ENCODE results near the gene CP. TPM values are rescaled to one million over a fixed set of nuclear protein-coding genes. Genes with fewer than 3 reads are reported as not detected.
"Not testable (repeated sequence)": the region's sequence is repeated elsewhere in the genome, so short reads cannot be mapped to it uniquely, and the experiment has no call there.

Gene CP
- total and polyA plus RNA-seq, 11 donors = 0.68 to 5.5 (median 3.5) TPM

DNA sequence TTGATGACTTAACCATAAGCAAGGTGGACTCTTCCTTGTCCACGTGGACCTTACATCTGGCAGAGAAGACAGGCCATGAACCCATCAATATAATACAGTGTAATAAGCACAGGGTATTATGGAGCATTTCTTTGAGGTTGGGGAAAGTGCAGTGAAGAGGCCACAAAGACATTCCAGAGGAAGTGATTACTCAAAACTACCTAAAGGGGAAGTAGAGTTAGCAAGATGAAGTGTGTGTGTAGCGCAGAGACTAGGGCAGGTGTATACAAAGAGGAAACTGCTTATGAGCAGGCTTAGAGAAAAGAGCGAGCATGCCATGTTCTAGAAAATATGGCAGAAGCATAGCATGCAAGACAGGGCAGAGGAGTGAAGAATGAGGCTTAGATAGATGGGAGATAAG is 17.9 kb downstream of the CP start:
- Histone ChIP-seq H3K4me1 (peaks cover 0 to 8% (median 0%) of the 10 kb centered on the region in 12 donors), H3K27ac (no peak overlapping the region), H3K9me3 (no peaks in the 10 kb centered on the region), H3K36me3 (no peaks in the 10 kb centered on the region), H3K4me3 (no peak overlapping the region), H3K27me3 (no peaks in the 10 kb centered on the region)
- no peak for DNase-seq
- WGBS, 4 donors = 80 to 87% (median 83%) methylated on average over 3 of the region's 3 CpGs
- no peak for TF ChIP-seq POLR2A (IDR thresholded peaks at IDR 0.05)
- TF ChIP-seq, protein P1, sequence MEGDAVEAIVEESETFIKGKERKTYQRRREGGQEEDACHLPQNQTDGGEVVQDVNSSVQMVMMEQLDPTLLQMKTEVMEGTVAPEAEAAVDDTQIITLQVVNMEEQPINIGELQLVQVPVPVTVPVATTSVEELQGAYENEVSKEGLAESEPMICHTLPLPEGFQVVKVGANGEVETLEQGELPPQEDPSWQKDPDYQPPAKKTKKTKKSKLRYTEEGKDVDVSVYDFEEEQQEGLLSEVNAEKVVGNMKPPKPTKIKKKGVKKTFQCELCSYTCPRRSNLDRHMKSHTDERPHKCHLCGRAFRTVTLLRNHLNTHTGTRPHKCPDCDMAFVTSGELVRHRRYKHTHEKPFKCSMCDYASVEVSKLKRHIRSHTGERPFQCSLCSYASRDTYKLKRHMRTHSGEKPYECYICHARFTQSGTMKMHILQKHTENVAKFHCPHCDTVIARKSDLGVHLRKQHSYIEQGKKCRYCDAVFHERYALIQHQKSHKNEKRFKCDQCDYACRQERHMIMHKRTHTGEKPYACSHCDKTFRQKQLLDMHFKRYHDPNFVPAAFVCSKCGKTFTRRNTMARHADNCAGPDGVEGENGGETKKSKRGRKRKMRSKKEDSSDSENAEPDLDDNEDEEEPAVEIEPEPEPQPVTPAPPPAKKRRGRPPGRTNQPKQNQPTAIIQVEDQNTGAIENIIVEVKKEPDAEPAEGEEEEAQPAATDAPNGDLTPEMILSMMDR (IDR thresholded peaks at IDR 0.05) = no peak
- intact Hi-C loops (cut with DNase I) = no loop called here
- ATAC-seq = peak in 1 of 4 donors; percentile 24

DNA sequence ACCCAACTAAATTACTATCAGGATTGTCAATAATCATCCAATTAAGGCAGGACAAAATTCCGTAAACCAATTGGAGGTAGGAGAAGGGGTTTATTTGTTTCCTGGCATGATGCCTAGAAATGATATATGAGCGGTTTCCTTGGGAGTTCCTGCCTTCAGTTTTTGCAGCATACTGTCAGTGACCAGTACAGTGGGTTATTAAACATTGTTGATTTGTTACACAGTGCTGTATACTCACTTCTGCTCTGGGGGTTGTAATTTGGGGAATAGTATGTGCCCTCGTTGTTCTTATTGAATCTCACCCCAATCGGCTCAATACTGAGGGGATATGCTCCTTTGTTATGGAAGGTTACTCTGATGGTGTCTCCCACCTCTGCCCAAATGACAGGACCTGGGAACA is 22.2 kb downstream of the CP start:
- Histone ChIP-seq H3K4me1 (peaks cover 0 to 8% (median 0%) of the 10 kb centered on the region in 12 donors), H3K27ac (no peak overlapping the region), H3K4me3 (no peak overlapping the region), H3K27me3 (no peaks in the 10 kb centered on the region), H3K36me3 (no peaks in the 10 kb centered on the region), H3K9me3 (no peaks in the 10 kb centered on the region)
- 36 to 44% (median 38%) methylated on average over 4 of the region's 4 CpGs for WGBS, 4 donors
- no peak for DNase-seq
- TF ChIP-seq, protein P1 (IDR thresholded peaks at IDR 0.05) = no peak
- TF ChIP-seq POLR2A (IDR thresholded peaks at IDR 0.05) = no peak
- intact Hi-C loops (cut with DNase I) = no loop called here
- no peak for ATAC-seq

DNA sequence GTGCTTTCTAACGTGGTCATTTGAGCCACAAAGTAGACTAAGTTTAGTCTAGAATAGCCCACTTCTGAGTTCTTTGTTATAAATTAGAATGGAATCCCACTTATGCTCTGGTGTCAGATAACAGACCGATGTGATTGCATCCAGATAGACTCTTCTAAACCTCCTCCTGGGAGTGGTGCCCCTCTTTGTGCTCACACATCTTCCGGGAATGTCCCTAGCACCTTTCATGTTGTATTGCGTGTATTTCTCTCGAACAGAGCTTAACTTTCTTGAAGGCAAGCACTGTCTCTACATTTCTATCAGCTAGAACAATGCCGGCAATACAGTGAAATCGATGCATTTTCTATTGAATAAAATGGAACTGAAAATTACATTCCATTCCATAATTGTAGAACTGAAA is 23.0 kb downstream of the CP start:
- TF ChIP-seq POLR2A (IDR thresholded peaks at IDR 0.05) = no peak
- TF ChIP-seq, protein P1 (IDR thresholded peaks at IDR 0.05) = no peak
- Histone ChIP-seq H3K4me1 (peaks cover 0 to 4% (median 0%) of the 10 kb centered on the region in 12 donors), H3K9me3 (no peaks in the 10 kb centered on the region), H3K27ac (no peak overlapping the region), H3K36me3 (no peaks in the 10 kb centered on the region), H3K4me3 (no peak overlapping the region), H3K27me3 (no peaks in the 10 kb centered on the region)
- WGBS, 4 donors = 60 to 73% (median 66%) methylated on average over 7 of the region's 7 CpGs
- intact Hi-C loops (cut with DNase I) = no loop called here
- ATAC-seq = no peak
- no peak for DNase-seq

DNA sequence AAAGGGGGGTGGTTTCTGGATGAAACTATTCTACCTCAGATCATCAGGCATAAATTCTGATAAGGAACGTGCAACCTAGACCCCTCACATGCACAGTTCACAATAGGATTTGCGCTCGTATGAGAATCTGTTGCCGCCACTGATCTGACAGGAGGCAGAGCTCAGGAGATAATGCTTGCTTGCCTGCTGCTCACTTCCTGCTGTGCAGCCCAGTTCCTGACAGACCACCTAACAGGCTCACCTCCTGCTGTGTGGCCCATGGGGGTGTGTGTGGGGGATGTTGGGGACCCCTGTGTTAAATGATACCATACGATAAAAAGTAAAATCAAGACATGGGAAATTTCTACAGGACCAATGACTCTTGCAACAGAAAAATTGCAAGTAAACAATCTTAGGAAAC is 24.0 kb downstream of the CP start:
- TF ChIP-seq POLR2A (IDR thresholded peaks at IDR 0.05) = no peak
- TF ChIP-seq, protein P1 (IDR thresholded peaks at IDR 0.05) = no peak
- DNase-seq (no peak), ATAC-seq (no peak)
- no peaks in the 10 kb centered on the region for H3K9me3 ChIP-seq
- intact Hi-C loops (cut with DNase I) = no loop called here
- peaks cover 0 to 3% (median 0%) of the 10 kb centered on the region in 12 donors for H3K4me1 ChIP-seq
- H3K4me3 ChIP-seq = peak overlapping the region in 5 of 12 donors; percentile 2 to 40 (median 29)
- H3K27me3 ChIP-seq = no peaks in the 10 kb centered on the region
- WGBS, 4 donors = 13 to 25% (median 24%) methylated on average over 5 of the region's 5 CpGs
- no peak overlapping the region for H3K27ac ChIP-seq
- H3K36me3 ChIP-seq = no peaks in the 10 kb centered on the region

DNA sequence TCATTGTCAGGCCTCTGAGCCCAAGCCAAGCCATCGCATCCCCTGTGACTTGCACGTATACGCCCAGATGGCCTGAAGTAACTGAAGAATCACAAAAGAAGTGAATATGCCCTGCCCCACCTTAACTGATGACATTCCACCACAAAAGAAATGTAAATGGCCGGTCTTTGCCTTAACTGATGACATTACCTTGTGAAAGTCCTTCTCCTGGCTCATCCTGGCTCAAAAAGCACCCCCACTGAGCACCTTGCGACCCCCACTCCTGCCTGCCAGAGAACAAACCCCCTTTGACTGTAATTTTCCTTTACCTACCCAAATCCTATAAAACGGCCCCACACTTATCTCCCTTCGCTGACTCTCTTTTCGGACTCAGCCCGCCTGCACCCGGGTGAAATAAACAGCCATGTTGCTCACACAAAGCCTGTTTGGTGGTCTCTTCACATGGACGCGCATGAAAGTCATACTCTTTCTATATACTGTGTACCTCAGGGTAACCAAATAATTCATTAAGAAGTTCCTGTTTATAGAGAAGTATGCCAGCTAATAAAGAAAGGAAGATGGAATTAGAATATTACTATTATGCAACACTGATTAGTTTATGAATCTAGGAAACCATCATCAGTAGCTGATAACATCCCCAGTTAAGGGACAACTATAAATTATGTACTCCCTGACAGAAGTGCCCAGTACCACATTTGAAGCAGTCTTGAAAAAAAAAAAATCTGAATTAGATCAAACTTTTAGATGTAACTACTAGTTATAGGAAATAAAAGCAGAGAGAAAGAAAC is 24.6 kb downstream of the CP start:
- H3K9me3 ChIP-seq; H3K4me1 ChIP-seq; intact Hi-C loops (cut with DNase I); H3K36me3 ChIP-seq; DNase-seq; H3K27me3 ChIP-seq; H3K27ac ChIP-seq; ATAC-seq: not testable (repeated sequence)
- 85 to 87% (median 86%) methylated on average over 12 of the region's 12 CpGs for WGBS, 4 donors
- H3K4me3 ChIP-seq = peak overlapping the region in 5 of 12 donors; percentile 2 to 40 (median 29)
